Measurements from ENCODE around the gene HRH1.
A peak's percentile ranks its signal among the peaks of the same experiment; 100 is the strongest.

The HRH1 gene

GRCh38 chr3:11245827-11246662, 91.8 kb downstream of the HRH1 start (continued):
- TF ChIP-seq, protein P1, sequence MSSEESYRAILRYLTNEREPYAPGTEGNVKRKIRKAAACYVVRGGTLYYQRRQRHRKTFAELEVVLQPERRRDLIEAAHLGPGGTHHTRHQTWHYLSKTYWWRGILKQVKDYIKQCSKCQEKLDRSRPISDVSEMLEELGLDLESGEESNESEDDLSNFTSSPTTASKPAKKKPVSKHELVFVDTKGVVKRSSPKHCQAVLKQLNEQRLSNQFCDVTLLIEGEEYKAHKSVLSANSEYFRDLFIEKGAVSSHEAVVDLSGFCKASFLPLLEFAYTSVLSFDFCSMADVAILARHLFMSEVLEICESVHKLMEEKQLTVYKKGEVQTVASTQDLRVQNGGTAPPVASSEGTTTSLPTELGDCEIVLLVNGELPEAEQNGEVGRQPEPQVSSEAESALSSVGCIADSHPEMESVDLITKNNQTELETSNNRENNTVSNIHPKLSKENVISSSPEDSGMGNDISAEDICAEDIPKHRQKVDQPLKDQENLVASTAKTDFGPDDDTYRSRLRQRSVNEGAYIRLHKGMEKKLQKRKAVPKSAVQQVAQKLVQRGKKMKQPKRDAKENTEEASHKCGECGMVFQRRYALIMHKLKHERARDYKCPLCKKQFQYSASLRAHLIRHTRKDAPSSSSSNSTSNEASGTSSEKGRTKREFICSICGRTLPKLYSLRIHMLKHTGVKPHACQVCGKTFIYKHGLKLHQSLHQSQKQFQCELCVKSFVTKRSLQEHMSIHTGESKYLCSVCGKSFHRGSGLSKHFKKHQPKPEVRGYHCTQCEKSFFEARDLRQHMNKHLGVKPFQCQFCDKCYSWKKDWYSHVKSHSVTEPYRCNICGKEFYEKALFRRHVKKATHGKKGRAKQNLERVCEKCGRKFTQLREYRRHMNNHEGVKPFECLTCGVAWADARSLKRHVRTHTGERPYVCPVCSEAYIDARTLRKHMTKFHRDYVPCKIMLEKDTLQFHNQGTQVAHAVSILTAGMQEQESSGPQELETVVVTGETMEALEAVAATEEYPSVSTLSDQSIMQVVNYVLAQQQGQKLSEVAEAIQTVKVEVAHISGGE (tag by site-specific recombination; conservative IDR thresholded peaks at IDR 0.05; ENCODE audit: low read depth): no peak
- TF ChIP-seq ZNF768 (tag by site-specific recombination; IDR thresholded peaks at IDR 0.05): no peak
- TF ChIP-seq, protein P2, sequence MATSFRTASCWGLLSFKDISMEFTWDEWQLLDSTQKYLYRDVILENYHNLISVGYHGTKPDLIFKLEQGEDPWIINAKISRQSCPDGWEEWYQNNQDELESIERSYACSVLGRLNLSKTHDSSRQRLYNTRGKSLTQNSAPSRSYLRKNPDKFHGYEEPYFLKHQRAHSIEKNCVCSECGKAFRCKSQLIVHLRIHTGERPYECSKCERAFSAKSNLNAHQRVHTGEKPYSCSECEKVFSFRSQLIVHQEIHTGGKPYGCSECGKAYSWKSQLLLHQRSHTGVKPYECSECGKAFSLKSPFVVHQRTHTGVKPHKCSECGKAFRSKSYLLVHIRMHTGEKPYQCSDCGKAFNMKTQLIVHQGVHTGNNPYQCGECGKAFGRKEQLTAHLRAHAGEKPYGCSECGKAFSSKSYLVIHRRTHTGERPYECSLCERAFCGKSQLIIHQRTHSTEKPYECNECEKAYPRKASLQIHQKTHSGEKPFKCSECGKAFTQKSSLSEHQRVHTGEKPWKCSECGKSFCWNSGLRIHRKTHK (tag by site-specific recombination; IDR thresholded peaks at IDR 0.05): no peak
- TF ChIP-seq ZNF266 (tag by site-specific recombination; IDR thresholded peaks at IDR 0.05; ENCODE audit: low read depth): 0 out of 2 replicates have a peak, but pooled peaks have one; percentile 19
- no peak for TF ChIP-seq GLI4 (tag by site-specific recombination; IDR thresholded peaks at IDR 0.05)
- no peak for TF ChIP-seq ZNF416 (tag by site-specific recombination; IDR thresholded peaks at IDR 0.05)
- TF ChIP-seq, protein P3, sequence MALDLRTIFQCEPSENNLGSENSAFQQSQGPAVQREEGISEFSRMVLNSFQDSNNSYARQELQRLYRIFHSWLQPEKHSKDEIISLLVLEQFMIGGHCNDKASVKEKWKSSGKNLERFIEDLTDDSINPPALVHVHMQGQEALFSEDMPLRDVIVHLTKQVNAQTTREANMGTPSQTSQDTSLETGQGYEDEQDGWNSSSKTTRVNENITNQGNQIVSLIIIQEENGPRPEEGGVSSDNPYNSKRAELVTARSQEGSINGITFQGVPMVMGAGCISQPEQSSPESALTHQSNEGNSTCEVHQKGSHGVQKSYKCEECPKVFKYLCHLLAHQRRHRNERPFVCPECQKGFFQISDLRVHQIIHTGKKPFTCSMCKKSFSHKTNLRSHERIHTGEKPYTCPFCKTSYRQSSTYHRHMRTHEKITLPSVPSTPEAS (tag by site-specific recombination; IDR thresholded peaks at IDR 0.05): peak; percentile 85
- no peak for TF ChIP-seq ZNF670 (tag by site-specific recombination; IDR thresholded peaks at IDR 0.05; ENCODE audit: low read depth)
- TF ChIP-seq ZBTB7A (tag by site-specific recombination; IDR thresholded peaks at IDR 0.05; ENCODE audit: low read depth): no peak
- TF ChIP-seq ZNF239 (tag by site-specific recombination; IDR thresholded peaks at IDR 0.05): no peak
- TF ChIP-seq SCRT1 (tag by site-specific recombination; IDR thresholded peaks at IDR 0.05; ENCODE audit: borderline replicate concordance): 0 out of 2 replicates have a peak, but pooled peaks have one; percentile 39
- TF ChIP-seq, protein P4, sequence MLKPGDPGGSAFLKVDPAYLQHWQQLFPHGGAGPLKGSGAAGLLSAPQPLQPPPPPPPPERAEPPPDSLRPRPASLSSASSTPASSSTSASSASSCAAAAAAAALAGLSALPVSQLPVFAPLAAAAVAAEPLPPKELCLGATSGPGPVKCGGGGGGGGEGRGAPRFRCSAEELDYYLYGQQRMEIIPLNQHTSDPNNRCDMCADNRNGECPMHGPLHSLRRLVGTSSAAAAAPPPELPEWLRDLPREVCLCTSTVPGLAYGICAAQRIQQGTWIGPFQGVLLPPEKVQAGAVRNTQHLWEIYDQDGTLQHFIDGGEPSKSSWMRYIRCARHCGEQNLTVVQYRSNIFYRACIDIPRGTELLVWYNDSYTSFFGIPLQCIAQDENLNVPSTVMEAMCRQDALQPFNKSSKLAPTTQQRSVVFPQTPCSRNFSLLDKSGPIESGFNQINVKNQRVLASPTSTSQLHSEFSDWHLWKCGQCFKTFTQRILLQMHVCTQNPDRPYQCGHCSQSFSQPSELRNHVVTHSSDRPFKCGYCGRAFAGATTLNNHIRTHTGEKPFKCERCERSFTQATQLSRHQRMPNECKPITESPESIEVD (tag by site-specific recombination; IDR thresholded peaks at IDR 0.05): no peak
- TF ChIP-seq IKZF3 (tag by site-specific recombination; IDR thresholded peaks at IDR 0.05): no peak
- TF ChIP-seq, protein P5, sequence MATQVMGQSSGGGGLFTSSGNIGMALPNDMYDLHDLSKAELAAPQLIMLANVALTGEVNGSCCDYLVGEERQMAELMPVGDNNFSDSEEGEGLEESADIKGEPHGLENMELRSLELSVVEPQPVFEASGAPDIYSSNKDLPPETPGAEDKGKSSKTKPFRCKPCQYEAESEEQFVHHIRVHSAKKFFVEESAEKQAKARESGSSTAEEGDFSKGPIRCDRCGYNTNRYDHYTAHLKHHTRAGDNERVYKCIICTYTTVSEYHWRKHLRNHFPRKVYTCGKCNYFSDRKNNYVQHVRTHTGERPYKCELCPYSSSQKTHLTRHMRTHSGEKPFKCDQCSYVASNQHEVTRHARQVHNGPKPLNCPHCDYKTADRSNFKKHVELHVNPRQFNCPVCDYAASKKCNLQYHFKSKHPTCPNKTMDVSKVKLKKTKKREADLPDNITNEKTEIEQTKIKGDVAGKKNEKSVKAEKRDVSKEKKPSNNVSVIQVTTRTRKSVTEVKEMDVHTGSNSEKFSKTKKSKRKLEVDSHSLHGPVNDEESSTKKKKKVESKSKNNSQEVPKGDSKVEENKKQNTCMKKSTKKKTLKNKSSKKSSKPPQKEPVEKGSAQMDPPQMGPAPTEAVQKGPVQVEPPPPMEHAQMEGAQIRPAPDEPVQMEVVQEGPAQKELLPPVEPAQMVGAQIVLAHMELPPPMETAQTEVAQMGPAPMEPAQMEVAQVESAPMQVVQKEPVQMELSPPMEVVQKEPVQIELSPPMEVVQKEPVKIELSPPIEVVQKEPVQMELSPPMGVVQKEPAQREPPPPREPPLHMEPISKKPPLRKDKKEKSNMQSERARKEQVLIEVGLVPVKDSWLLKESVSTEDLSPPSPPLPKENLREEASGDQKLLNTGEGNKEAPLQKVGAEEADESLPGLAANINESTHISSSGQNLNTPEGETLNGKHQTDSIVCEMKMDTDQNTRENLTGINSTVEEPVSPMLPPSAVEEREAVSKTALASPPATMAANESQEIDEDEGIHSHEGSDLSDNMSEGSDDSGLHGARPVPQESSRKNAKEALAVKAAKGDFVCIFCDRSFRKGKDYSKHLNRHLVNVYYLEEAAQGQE (tag by site-specific recombination; IDR thresholded peaks at IDR 0.05): no peak
- no peak for TF ChIP-seq WT1 (tag by site-specific recombination; IDR thresholded peaks at IDR 0.05)
- TF ChIP-seq ZNF112 (tag by site-specific recombination; IDR thresholded peaks at IDR 0.05): no peak
- TF ChIP-seq ZNF433 (tag by site-specific recombination; IDR thresholded peaks at IDR 0.05; ENCODE audit: low read depth): no peak
- TF ChIP-seq KLF17 (tag by site-specific recombination; IDR thresholded peaks at IDR 0.05): no peak
- no peak for TF ChIP-seq ZNF350 (tag by site-specific recombination; IDR thresholded peaks at IDR 0.05)
- no peak for TF ChIP-seq ZXDB (tag by site-specific recombination; IDR thresholded peaks at IDR 0.05)
- no peak for TF ChIP-seq ZNF169 (tag by site-specific recombination; IDR thresholded peaks at IDR 0.05)
- no peak for TF ChIP-seq ZNF623 (tag by site-specific recombination; IDR thresholded peaks at IDR 0.05)

Data from HEK293 (cell line).